SK-N-SH (cell line): Measurements from ENCODE around the gene LTBR. TPM values are rescaled to one million over a fixed set of nuclear protein-coding genes. Genes with fewer than 3 reads are reported as not detected.

Experiments used
- CTCF ChIA-PET: fragments of 300-600, 350-600 bp; formaldehyde crosslinking; extraction: SDS; loops from one replicate; lab custom pipeline; 2021; lab: Yijun Ruan, JAX
- POLR2A ChIA-PET: fragments of 350-600 bp; sonication (Branson Sonifier 250); formaldehyde crosslinking; extraction: SDS; loops from one replicate; lab custom pipeline; 2020; ENCODE audit warnings: antibody characterized with exemption, inconsistent platforms; lab: Yijun Ruan, JAX
- DNase-seq: peaks from one replicate; pipeline ENCODE4 v3.0.0; 2012
- H2AFZ ChIP-seq: fragments of 200-600 bp; sonication (generic); 2 replicates; pipeline ENCODE4 v1.8.1; 2016; ENCODE audit warnings: antibody characterized with exemption, mild to moderate bottlenecking, low read depth
- H3F3A ChIP-seq: fragments of 200-600 bp; sonication (generic); replicated peaks from 2 replicates; pipeline ENCODE3; 2016; ENCODE audit warnings: antibody characterized with exemption, mild to moderate bottlenecking; ENCODE audit not compliant: insufficient read depth
- H3K27ac ChIP-seq, 2 experiments: fragments of 200-500 bp in 1 of 2; fragments of 200-600 bp in 1 of 2; sonication (Bioruptor generic) in 1 of 2; sonication (generic), shearing (Covaris generic) in 1 of 2; 2 replicates each; pipeline versions ENCODE4 v1.5.1 to v1.6.1; 2014 to 2016; ENCODE audit warnings: low read depth in 2 of 2, inconsistent platforms in 1 of 2, low read length in 1 of 2, mild to moderate bottlenecking in 1 of 2, mixed read lengths in 1 of 2
- H3K27me3 ChIP-seq: fragments of 200-600 bp; sonication (generic), shearing (Covaris generic); 2 replicates; pipeline ENCODE4 v1.6.1; 2016; ENCODE audit warnings: mixed run types; ENCODE audit not compliant: insufficient read depth
- H3K36me3 ChIP-seq, 2 experiments: fragments of 200-500 bp in 1 of 2; fragments of 200-600 bp in 1 of 2; sonication (Bioruptor generic) in 1 of 2; sonication (generic) in 1 of 2; replicated peaks in 1 of 2; 2 replicates each; pipeline versions ENCODE3 to v1.5.1; 2014 to 2016; ENCODE audit warnings: low read length in 1 of 2, mild to moderate bottlenecking in 1 of 2; ENCODE audit not compliant: insufficient read depth in 2 of 2, control insufficient read depth in 1 of 2
- H3K4me1 ChIP-seq, 2 experiments: fragments of 200-500 bp in 1 of 2; fragments of 200-600 bp in 1 of 2; sonication (Bioruptor generic) in 1 of 2; sonication (generic), shearing (Covaris generic) in 1 of 2; 2 replicates each; pipeline versions ENCODE4 v1.5.1 to v1.6.1; 2014 to 2016; ENCODE audit warnings: low read depth in 1 of 2, low read length in 1 of 2, mixed run types in 1 of 2; ENCODE audit not compliant: insufficient read depth in 2 of 2, control insufficient read depth in 1 of 2
- H3K4me2 ChIP-seq: fragments of 200-600 bp; sonication (generic), shearing (Covaris generic); 2 replicates; pipeline ENCODE4 v1.6.1; 2017; ENCODE audit warnings: mixed run types
- H3K4me3 ChIP-seq, 2 experiments: fragments of 200-500 bp in 1 of 2; fragments of 200-600 bp in 1 of 2; sonication (Bioruptor generic) in 1 of 2; sonication (generic), shearing (Covaris generic) in 1 of 2; 2 replicates each; pipeline versions ENCODE4 v1.5.1 to v1.8.1; 2014 to 2016; ENCODE audit warnings: low read depth in 2 of 2, inconsistent platforms in 1 of 2, low read length in 1 of 2, mild to moderate bottlenecking in 1 of 2, mixed read lengths in 1 of 2, moderate library complexity in 1 of 2
- H3K79me2 ChIP-seq: fragments of 200-600 bp; sonication (generic); 2 replicates; pipeline ENCODE4 v1.8.1; 2017; ENCODE audit warnings: mild to moderate bottlenecking; ENCODE audit not compliant: insufficient read depth
- H3K9ac ChIP-seq: fragments of 200-600 bp; sonication (generic); 2 replicates; pipeline ENCODE4 v1.6.1; 2017; ENCODE audit warnings: mixed run types
- H3K9me2 ChIP-seq: fragments of 200-600 bp; sonication (generic); 2 replicates; pipeline ENCODE4 v1.6.1; 2017; ENCODE audit warnings: mixed run types
- H3K9me3 ChIP-seq: fragments of 200-600 bp; sonication (generic); 2 replicates; pipeline ENCODE4 v1.6.1; 2017; ENCODE audit warnings: mixed run types, mild to moderate bottlenecking, moderate library complexity
- H4K20me1 ChIP-seq: fragments of 200-600 bp; sonication (generic); 2 replicates; pipeline ENCODE4 v1.6.1; 2017; ENCODE audit warnings: mild to moderate bottlenecking, mixed run types; ENCODE audit not compliant: insufficient read depth
- ELF1 ChIP-seq: IDR thresholded peaks from 2 replicates; pipeline ENCODE4 v1.4.0; 2012
- EZH2phosphoT487 ChIP-seq: fragments of 200-600 bp; sonication (generic); IDR thresholded peaks from 2 replicates; pipeline ENCODE4 v1.6.1; 2017; ENCODE audit warnings: low read depth, mixed run types, mild to moderate bottlenecking, antibody characterized with exemption, moderate library complexity, borderline replicate concordance
- FOSL2 ChIP-seq: IDR thresholded peaks from 2 replicates; pipeline ENCODE4 v1.4.0; 2012; ENCODE audit warnings: low read depth, mild to moderate bottlenecking, moderate library complexity, borderline replicate concordance
- FOXM1 ChIP-seq: IDR thresholded peaks from 2 replicates; pipeline ENCODE4 v1.4.0; 2012; ENCODE audit warnings: low read depth, mild to moderate bottlenecking
- GATA2 ChIP-seq: sonication (generic); formaldehyde crosslinking; IDR thresholded peaks from 2 replicates; pipeline ENCODE4 v1.5.0; 2020; ENCODE audit warnings: mild to moderate bottlenecking, missing genetic modification reagents
- IRF3 ChIP-seq: fragments of 150-350 bp; IDR thresholded peaks from 2 replicates; pipeline ENCODE4 v1.6.1; 2016; ENCODE audit warnings: mild to moderate bottlenecking, low read depth, low read length
- MAX ChIP-seq: IDR thresholded peaks from 2 replicates; pipeline ENCODE4 v1.4.0; 2012; ENCODE audit warnings: low read depth
- MEF2A ChIP-seq: IDR thresholded peaks from 2 replicates; pipeline ENCODE4 v1.4.0; 2012; ENCODE audit warnings: low read depth, borderline replicate concordance
- MXI1 ChIP-seq: IDR thresholded peaks from 2 replicates; pipeline ENCODE4 v1.6.1; 2012; ENCODE audit warnings: mild to moderate bottlenecking, low read depth, low read length, improper control_type of control experiment
- NRF1 ChIP-seq: IDR thresholded peaks from 2 replicates; pipeline ENCODE4 v1.6.1; 2012; ENCODE audit warnings: low read depth, mild to moderate bottlenecking, low read length
- REST ChIP-seq: IDR thresholded peaks from 2 replicates; pipeline ENCODE4 v1.6.1; 2012; ENCODE audit warnings: mild to moderate bottlenecking, low read depth, low read length, moderate library complexity
- RXRA ChIP-seq: IDR thresholded peaks from 2 replicates; pipeline ENCODE4 v1.4.0; 2012; ENCODE audit warnings: low read depth, mild to moderate bottlenecking, borderline replicate concordance
- SIN3A ChIP-seq: IDR thresholded peaks from 2 replicates; pipeline ENCODE4 v1.6.1; 2012; ENCODE audit warnings: low read depth, mild to moderate bottlenecking, low read length, moderate library complexity, borderline replicate concordance
- SMC3 ChIP-seq: IDR thresholded peaks from 2 replicates; pipeline ENCODE4 v1.6.1; 2012; ENCODE audit warnings: low read depth, low read length, improper control_type of control experiment
- YY1 ChIP-seq: IDR thresholded peaks from 2 replicates; pipeline ENCODE4 v1.4.0; 2012; ENCODE audit warnings: low read depth, mild to moderate bottlenecking
- whole genome bisulfite sequencing: methylation state at CpG from one replicate; pipeline ENCODE4 v1.1.6; 2017; ENCODE audit warnings: low lambda C conversion rate; 5-methylcytosine and 5-hydroxymethylcytosine counted together
- polyA plus RNA-seq, 3 experiments: library from polyadenylated mRNA; depleted of rRNA; stranded (reverse); fragments of >200 nt; gene quantifications; 2 replicates each; pipeline ENCODE4 v1.2.3, GENCODE V29; 2012
- TF ChIP-seq, protein P1 (sequence below): fragments of 200-600 bp; sonication (generic); IDR thresholded peaks from 2 replicates; pipeline ENCODE4 v1.6.1; 2017; ENCODE audit warnings: antibody characterized with exemption, mild to moderate bottlenecking, moderate library complexity

LTBR gene
- polyA plus RNA-seq, 1 of the 3 experiments (the other 2 are of a cell fraction): 0.12 TPM

- Histone ChIP-seq H3F3A (no peaks in the 10 kb centered on the region), H3K79me2 (no peaks in the 10 kb centered on the region), H3K9me3 (no peaks in the 10 kb centered on the region), H2AFZ (no peak overlapping the region), H3K4me3 (no peak overlapping the region), H4K20me1 (no peaks in the 10 kb centered on the region), H3K9me2 (no peaks in the 10 kb centered on the region), H3K4me2 (no peak overlapping the region), H3K27me3 (no peaks in the 10 kb centered on the region), H3K36me3 (no peaks in the 10 kb centered on the region), H3K9ac (no peak overlapping the region), H3K27ac (no peak overlapping the region), H3K4me1 (peaks cover 7 to 12% of the 10 kb centered on the region in 2 experiments; a peak in 3 of 4 replicates)
- ChIA-PET POLR2A (no interaction called here), CTCF (interaction anchor here (0.6 kb wide), 1 partner anchor 70 kb away, joined by 5 read pairs; no protein-coding TSS in a partner anchor)
- DNase-seq: no peak
- no peak for TF ChIP-seq FOSL2
- TF ChIP-seq SIN3A: no peak
- TF ChIP-seq NRF1: no peak
- no peak for TF ChIP-seq MAX
- TF ChIP-seq MEF2A: no peak
- no peak for TF ChIP-seq FOXM1
- TF ChIP-seq IRF3: no peak
- TF ChIP-seq SMC3: no peak
- WGBS: 86% methylated on average over 14 of the region's 14 CpGs
These were observed 3.5 kb upstream of the LTBR start for GRCh38 chr12:6380141-6381121.

GRCh38 chr12:6382371-6382770 lies 1.6 kb upstream of the LTBR start:
- H3K27ac ChIP-seq: no peak overlapping the region
- no peaks in the 10 kb centered on the region for H3F3A ChIP-seq
- no peak overlapping the region for H3K4me2 ChIP-seq
- DNase-seq: no peak
- H3K9me3 ChIP-seq: no peaks in the 10 kb centered on the region
- no peaks in the 10 kb centered on the region; a peak in 1 of 4 replicates for H3K4me1 ChIP-seq
- H3K27me3 ChIP-seq: no peaks in the 10 kb centered on the region
- 94% methylated on average over 7 of the region's 7 CpGs for WGBS
- POLR2A ChIA-PET: no interaction called here
- no peaks in the 10 kb centered on the region for H4K20me1 ChIP-seq
- no peaks in the 10 kb centered on the region for H3K36me3 ChIP-seq
- no peak overlapping the region for H3K4me3 ChIP-seq
- H2AFZ ChIP-seq: no peak overlapping the region
- H3K79me2 ChIP-seq: no peaks in the 10 kb centered on the region
- no peaks in the 10 kb centered on the region for H3K9me2 ChIP-seq
- H3K9ac ChIP-seq: no peak overlapping the region
- CTCF ChIA-PET: no interaction called here
- TF ChIP-seq ELF1 (no peak), FOXM1 (no peak), RXRA (no peak), IRF3 (no peak), FOSL2 (no peak), SIN3A (no peak), NRF1 (no peak), MXI1 (no peak), GATA2 (no peak), REST (no peak), EZH2phosphoT487 (no peak), SMC3 (no peak), YY1 (no peak)
- TF ChIP-seq, protein P1, sequence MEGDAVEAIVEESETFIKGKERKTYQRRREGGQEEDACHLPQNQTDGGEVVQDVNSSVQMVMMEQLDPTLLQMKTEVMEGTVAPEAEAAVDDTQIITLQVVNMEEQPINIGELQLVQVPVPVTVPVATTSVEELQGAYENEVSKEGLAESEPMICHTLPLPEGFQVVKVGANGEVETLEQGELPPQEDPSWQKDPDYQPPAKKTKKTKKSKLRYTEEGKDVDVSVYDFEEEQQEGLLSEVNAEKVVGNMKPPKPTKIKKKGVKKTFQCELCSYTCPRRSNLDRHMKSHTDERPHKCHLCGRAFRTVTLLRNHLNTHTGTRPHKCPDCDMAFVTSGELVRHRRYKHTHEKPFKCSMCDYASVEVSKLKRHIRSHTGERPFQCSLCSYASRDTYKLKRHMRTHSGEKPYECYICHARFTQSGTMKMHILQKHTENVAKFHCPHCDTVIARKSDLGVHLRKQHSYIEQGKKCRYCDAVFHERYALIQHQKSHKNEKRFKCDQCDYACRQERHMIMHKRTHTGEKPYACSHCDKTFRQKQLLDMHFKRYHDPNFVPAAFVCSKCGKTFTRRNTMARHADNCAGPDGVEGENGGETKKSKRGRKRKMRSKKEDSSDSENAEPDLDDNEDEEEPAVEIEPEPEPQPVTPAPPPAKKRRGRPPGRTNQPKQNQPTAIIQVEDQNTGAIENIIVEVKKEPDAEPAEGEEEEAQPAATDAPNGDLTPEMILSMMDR: no peak
